COR-L47 (cell line): ENCODE measurements around the gene KNCN.

ENCODE experiments used
- DNase-seq: peaks from one replicate; lab custom pipeline; 2025; lab: John Stamatoyannopoulos, UW

KNCN gene

GRCh38 chr1:46551597-46552095 is at the start of gene KNCN:
TSS of gene KNCN (minus strand) at chr1:46551647. CDS start at chr1:46551215, 432 bp downstream.
- DNase-seq: no peak

- DNase-seq: no peak
Observed at GRCh38 chr1:46599059-46599970, 47.9 kb upstream of the KNCN start.

GRCh38 chr1:46596846-46597245 is 45.4 kb upstream of the KNCN start:
- no peak for DNase-seq

- no peak for DNase-seq
Observed at GRCh38 chr1:46596036-46596435, 44.6 kb upstream of the KNCN start.

- DNase-seq: no peak
Observed at GRCh38 chr1:46595127-46595526, 43.7 kb upstream of the KNCN start.

- no peak for DNase-seq
Observed at GRCh38 chr1:46594063-46594462, 42.6 kb upstream of the KNCN start.

- DNase-seq: no peak
Observed at GRCh38 chr1:46592823-46593222, 41.4 kb upstream of the KNCN start.

- no peak for DNase-seq
Observed at GRCh38 chr1:46589529-46589928, 38.1 kb upstream of the KNCN start.

GRCh38 chr1:46587069-46587468 is 35.6 kb upstream of the KNCN start:
- no peak for DNase-seq

- DNase-seq: no peak
Observed at GRCh38 chr1:46585312-46585938, 34.0 kb upstream of the KNCN start.

- no peak for DNase-seq
Observed at GRCh38 chr1:46583494-46583893, 32.0 kb upstream of the KNCN start.

GRCh38 chr1:46582972-46583371 is 31.5 kb upstream of the KNCN start:
- no peak for DNase-seq

GRCh38 chr1:46581681-46582455 is 30.4 kb upstream of the KNCN start:
- DNase-seq: no peak

- no peak for DNase-seq
Observed at GRCh38 chr1:46580140-46580903, 28.9 kb upstream of the KNCN start.

GRCh38 chr1:46577671-46578070 is 26.2 kb upstream of the KNCN start:
- no peak for DNase-seq

- DNase-seq: no peak
Observed at GRCh38 chr1:46576596-46576995, 25.1 kb upstream of the KNCN start.

- DNase-seq: no peak
Observed at GRCh38 chr1:46575778-46576177, 24.3 kb upstream of the KNCN start.

- DNase-seq: no peak
Observed at GRCh38 chr1:46575300-46575699, 23.9 kb upstream of the KNCN start.

- no peak for DNase-seq
Observed at GRCh38 chr1:46571691-46572225, 20.3 kb upstream of the KNCN start.

GRCh38 chr1:46569884-46570725 is 18.7 kb upstream of the KNCN start:
- no peak for DNase-seq
